ENCODE data around the gene RPGRIP1.
"Not testable (repeated sequence)": the region's sequence is repeated elsewhere in the genome, so short reads cannot be mapped to it uniquely, and the experiment has no call there.

Gene RPGRIP1

DNA sequence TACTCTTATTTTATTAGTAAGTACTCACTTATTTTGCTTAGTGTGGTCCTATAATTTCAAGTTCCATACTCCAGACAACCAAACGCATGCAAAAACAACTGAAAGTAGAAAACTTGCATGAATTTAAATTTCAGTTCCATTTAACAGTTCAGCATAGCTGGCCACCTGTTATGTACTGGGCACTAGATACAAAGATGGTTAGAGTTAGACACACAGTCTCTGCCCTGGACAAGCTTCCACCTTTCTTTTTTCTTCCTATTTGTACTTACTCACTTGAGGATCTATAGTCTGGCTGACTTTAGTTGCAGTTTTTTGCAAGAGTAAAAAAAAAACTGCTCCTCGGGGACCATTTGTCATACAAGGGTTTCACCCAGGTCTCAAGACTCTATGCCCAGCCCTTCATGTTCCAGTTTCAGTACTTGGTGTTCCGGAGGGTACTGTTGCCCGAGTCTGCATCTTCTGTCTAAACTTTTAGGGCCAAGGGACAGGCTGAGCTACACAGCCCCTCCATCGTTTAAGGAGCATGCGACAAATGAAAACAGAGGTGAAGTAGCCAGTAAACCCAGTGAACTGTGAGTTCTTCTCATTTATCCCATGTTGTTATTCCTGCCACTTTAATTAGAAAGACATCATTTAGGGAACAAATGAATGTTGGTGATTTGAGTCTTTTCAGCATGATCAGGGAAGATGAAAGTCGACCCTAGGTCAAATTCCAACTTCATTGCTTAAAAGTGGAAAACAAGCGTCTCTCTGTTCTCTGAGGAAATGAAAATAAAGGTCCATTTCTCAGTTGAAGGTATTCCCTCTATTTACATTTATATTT, 22.3 kb downstream of the RPGRIP1 start:
- DNase-seq (ENCODE audit: low spot score): no peak

- not testable (repeated sequence) for DNase-seq (ENCODE audit: low spot score)
Measured at GRCh38 chr14:21302836-21303140, 22.9 kb downstream of the RPGRIP1 start.

DNA sequence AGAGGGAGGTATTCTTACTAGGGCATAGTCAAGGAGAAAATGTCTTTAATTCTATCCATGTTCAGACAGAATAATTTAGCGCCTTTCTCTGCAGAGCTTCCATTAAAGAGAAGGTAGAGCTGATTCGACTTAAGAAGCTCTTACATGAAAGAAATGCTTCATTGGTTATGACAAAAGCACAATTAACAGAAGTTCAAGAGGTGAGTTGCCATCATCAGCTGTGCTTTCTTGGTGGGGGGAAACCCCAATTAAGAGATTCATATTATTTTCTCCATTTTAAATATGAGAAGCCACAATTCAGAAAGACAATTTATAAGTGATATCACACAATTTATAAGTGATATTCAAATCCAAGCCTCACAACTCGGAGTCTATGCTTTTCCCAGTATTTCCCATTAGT, 27.8 kb downstream of the RPGRIP1 start:
- DNase-seq (ENCODE audit: low spot score): no peak

DNA sequence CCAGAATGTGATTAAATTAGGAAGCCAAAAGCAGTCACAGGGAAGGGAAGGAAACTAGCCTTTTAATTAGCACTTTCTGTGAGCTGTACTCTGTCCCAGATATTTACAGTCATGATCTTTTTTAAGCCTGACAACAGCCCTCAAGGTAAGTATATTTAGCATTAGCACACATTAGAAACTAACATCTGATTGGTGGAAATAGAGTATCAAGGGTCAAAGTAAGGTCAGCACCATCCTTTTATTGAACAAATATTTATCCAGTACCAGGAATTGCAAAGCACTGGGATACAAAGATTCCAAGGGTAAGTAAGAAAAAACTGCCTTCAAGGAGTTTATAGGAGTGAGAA, 28.2 kb downstream of the RPGRIP1 start:
- DNase-seq (ENCODE audit: low spot score): no peak

GRCh38 chr14:21308479-21309237, 28.8 kb downstream of the RPGRIP1 start:
- DNase-seq (ENCODE audit: low spot score): peak; percentile 89

- DNase-seq (ENCODE audit: low spot score): no peak
Measured at GRCh38 chr14:21309238-21309636, 29.4 kb downstream of the RPGRIP1 start.

GRCh38 chr14:21309956-21310355, 30.1 kb downstream of the RPGRIP1 start:
- no peak for DNase-seq (ENCODE audit: low spot score)

GRCh38 chr14:21311614-21312013, 31.7 kb downstream of the RPGRIP1 start:
- no peak for DNase-seq (ENCODE audit: low spot score)

DNA sequence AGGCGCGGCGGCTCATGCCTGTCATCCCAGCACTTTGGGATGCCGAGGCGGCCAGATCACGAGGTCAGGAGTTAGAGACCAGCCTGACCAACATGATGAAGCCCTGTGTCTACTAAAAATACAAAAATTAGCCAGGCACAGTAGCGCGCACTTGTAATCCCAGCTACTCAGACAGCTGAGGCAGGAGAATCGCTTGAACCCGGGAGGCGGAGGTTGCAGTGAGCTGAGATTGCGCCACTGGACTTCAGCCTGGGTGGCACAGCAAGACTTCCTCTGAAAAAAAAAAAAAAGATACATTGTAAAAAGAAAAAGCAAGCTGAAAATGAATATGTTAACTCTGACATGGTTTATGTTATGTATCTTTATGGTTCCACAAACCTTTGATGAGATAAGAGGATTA, 33.6 kb downstream of the RPGRIP1 start:
- DNase-seq (ENCODE audit: low spot score): no peak

GRCh38 chr14:21317398-21317797, 37.5 kb downstream of the RPGRIP1 start:
- no peak for DNase-seq (ENCODE audit: low spot score)

- DNase-seq (ENCODE audit: low spot score): no peak
Measured at GRCh38 chr14:21320913-21321312, 41.0 kb downstream of the RPGRIP1 start.

DNA sequence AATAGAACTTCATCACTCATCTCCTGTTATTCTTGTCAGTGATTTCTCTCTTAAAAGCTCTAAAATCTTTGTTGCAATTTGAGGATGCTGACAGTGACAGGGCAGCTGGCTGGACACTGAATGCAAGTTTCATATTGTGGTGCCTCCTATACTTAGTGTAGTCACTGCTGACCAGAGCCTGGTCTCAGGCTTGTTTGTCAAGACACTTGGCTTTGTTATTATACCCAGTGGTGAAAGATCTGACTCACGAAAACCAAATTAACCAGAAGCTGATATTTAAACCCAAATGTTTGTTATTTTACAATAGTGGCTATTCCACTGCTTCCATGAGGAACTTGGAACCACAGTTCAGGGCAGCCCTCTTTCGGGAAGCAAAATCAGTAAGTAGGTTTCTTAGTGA, 42.8 kb downstream of the RPGRIP1 start:
- DNase-seq (ENCODE audit: low spot score): no peak

GRCh38 chr14:21326972-21327371, 47.1 kb downstream of the RPGRIP1 start:
- no peak for DNase-seq (ENCODE audit: low spot score)

Measured in ecto neural progenitor cell (in vitro differentiated cells).